NCI-H146 treated with DMSO at 0.1 percent for 48 hours (cell line): Measurements from ENCODE around the gene SNCG.
A peak's percentile ranks its signal among the peaks of the same experiment; 100 is the strongest.
"Not testable (repeated sequence)": the region's sequence is repeated elsewhere in the genome, so short reads cannot be mapped to it uniquely, and the experiment has no call there.

Source experiments
- DNase-seq: peaks from one replicate; lab custom pipeline; 2025; ENCODE audit not compliant: unreplicated experiment; lab: John Stamatoyannopoulos, UW

SNCG gene

DNA sequence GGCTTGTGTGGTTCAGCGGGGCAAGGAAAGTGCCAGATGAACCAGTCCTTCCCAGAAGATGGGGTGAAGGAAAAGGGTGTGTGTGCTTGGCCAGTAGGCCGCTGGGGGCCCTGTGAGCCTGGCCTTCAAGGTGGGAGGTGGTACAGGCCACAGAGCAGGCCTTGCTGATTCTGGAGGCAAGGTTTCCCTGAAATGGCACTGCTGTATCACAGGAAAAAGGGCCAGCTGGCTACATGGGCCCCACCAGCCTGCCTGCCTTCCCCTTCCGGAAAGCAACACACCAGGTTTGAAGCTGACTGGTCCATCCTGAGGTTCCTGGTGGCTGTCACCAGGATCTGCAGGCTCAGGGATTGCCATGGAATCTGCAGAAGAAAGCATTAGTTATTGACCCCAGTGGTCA, 13.5 kb upstream of the SNCG start:
- DNase-seq = no peak

- DNase-seq = peak; percentile 23
Measured at GRCh38 chr10:86945361-86946212, 12.8 kb upstream of the SNCG start.

DNA sequence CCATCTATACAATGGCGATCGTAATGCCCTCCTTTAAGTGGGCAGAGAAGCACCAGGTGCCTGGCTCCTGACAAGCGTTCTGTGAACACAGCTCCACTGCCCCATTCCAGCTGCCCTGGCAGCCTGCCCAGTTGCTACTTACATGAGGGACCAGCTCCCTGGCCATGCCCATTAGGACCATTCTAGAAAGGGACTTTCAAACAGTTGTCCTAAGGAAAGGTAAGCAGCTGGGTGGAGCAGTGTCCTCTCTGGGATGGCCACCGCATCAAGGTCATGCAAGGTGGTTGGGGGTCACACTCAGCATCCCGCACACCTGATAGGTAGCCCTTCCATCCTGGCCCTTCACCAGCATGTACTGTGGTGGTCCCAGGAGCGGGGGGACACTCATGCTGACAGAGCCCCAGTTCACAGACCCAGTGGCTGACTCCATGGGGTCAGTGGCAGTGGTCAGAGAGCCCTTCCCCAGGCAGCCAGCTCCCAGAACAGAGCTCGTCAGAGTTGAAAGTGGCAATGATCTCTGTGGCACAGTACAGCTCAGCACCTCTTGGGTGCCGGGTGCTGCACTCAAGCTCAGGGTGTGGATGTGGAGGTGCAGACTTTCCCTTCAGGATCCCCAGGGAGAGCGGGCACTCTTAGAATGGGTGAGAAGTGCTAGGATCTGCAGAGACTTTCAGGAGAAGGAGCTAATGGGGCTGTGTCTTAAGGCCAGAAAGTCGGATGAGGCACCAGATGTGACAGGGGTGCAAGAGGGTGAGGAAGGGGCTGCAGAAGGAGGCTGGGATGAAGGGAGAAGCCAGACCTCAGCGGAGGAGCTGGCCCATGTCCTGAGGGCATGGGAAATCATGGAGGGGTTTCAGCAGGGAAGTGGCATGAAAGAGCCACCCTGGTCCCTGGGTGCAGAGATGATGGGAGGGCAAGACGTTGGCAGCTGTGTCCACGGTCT, 11.9 kb upstream of the SNCG start:
- DNase-seq = no peak

DNA sequence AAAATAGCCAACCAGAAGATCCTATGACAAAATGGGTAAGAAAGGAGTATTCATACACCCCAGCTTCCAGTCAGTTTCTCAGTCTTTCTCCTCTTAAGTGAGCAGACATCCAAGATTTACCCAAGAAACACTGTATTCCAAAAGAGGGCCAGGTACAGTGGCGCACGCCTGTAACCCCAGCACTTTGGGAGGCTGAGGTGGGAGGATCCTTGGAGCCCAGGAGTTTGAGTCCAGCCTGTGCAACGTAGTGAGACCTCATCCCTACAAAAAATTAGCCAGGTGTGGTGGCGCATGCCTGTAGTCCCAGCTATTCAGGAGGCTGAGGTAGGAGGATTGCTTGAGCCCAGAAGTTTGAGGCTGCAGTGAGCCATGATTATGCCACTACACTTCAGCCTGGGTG, 10.6 kb upstream of the SNCG start:
- not testable (repeated sequence) for DNase-seq

- no peak for DNase-seq
Measured at GRCh38 chr10:86950349-86950748, 8.1 kb upstream of the SNCG start.

- DNase-seq = no peak
Measured at GRCh38 chr10:86951184-86951761, 7.1 kb upstream of the SNCG start.

GRCh38 chr10:86952106-86952505, 6.3 kb upstream of the SNCG start:
- DNase-seq = no peak

- DNase-seq = not testable (repeated sequence)
Measured at GRCh38 chr10:86952697-86953096, 5.7 kb upstream of the SNCG start.

DNA sequence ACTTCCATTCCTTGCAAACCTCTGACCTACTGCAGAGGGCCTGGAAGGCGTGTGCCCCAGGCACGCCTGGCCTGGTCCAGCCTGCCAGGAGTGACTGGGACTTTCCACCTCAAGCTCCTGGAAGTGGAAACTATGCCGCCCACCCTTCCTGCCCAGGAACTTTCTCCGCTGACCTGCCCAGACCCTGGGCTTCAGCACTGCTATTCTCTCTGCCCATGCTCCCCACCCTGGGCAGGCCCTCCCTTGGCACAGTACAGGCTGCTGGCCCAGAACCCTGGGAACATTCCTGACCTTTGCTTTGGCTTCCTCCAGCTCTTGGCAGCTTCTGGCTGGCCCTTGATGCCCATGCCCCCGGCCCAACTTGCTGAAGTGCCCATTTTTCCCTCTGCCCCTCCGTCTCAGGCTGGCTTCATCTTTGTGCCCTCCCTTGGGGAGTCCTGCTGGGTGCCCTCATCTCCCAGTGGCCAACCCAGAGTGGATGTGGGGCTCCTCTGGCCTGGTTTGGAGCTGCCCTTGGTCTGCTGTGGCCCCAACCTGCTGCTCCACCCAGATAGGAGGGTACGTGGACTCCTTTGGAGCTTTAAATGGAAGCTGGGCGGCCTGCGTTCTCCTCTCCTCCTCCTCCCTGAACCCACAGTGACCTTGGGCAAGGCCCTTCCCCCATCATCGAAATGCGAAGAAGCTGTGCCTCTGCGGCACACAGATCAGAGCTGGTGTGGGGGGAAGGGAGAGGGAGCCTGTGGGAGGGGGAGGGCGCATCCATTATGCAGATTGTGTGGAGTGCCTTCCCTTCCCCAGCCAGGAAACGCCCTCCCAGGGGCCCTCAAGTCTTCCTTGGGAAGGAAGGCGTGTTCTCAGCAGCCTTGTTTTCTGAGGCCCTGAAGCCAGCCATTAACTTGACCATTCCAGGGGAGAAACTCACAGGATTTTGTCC, 4.4 kb upstream of the SNCG start:
- DNase-seq = no peak

DNA sequence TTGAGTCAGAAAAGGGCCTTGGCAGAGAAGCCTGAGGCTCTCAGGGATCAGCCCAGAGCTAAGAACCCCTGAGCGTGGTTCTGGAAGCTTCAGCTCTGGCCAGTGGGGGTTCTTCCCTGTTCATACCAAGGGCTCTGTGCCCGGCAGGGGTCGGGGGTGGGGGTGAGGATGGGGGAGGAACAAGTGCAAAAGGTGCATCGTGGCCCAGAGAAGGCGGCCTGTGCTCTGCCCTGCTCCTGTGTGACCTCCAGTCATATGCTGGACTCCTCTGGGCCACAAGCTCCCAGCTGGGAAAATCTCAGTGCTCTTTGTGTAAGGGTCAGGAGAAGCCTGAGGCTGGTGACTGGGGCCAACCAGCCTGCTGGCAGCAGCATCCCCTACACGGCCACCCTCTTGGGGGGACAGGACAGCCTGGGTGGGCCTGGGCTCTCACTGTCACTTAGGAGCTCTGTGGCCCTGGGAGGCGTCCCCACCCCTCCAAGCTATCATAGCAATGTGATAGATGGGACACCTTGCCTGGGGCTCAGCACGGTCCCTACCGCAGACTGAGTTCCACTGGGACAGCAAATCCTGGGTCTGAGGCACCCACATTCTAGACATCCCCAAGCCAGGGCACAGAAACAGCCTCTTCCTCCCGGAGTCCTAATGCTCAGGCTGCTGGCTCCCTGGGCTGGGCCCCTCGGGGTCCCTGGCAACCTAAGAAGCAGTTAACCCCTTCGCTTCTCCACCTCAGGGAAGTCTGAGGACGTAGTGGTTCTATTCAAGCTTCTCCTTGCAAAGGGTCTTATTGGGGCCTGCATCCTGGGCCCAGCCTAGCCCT, 3.5 kb upstream of the SNCG start:
- no peak for DNase-seq

DNA sequence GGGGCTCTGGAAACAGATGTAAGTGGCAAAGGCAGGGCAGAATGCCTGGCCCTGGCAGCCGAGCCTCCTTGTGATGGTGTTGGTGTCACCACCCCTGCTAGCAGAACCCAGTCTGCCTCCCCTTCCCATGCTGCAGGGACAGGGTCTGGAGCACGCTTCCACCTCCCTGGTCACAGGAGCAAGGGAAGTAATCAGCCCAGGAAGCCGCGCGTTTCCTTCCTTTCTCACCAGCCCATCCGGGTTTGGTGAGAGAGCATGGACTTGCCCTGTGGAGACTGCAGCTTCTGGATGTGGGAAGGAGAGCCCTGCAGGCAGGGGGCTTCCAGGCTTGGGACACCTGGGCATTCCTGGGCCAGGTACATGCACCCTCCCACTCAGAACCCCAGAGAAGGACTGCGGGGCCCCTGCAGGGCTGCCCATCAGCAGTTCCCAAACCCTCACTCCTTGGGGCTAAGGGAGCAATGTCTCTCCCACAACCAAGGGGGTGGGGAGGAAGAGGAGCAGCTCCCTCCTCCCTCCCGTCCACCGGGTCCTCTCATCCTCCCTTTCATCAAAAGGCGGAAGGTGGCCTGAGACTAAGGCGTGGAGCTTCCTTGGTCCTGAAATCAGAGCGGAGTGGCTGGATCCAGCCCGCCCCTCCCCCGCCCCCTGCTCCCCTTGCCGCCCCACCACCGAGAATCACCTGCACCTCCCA, 2.8 kb upstream of the SNCG start:
- no peak for DNase-seq

GRCh38 chr10:86956195-86956847, 2.1 kb upstream of the SNCG start:
- no peak for DNase-seq

DNA sequence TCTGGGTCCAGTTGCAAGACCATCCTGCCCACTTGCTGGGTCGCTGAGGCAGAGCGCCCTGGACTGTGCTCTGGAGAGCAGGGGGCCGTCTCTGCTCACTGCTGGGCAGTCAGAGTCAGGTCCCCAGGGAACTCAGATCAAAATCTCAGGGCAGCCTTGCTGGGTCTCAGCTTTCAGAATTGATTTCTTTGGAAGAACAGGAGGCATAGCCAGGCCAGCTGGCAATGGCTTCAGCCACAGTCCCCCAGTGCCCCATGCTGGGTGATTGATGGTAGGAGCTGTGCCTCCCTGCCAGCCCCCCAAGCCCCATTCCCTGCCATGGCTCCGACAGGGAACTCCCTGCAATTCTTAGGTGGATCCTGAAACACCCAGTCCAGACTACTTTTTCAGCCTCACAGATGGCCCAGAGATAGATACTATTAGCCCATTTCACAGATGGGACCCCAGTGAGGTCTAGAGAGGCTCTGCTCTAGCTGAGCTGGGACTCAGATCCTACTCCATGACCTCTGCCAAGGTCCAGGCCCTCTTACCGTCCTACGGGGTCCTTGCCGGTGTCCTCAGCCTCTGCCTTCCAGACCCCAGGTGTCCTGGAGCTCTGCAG, 1.5 kb upstream of the SNCG start:
- DNase-seq = no peak

DNA sequence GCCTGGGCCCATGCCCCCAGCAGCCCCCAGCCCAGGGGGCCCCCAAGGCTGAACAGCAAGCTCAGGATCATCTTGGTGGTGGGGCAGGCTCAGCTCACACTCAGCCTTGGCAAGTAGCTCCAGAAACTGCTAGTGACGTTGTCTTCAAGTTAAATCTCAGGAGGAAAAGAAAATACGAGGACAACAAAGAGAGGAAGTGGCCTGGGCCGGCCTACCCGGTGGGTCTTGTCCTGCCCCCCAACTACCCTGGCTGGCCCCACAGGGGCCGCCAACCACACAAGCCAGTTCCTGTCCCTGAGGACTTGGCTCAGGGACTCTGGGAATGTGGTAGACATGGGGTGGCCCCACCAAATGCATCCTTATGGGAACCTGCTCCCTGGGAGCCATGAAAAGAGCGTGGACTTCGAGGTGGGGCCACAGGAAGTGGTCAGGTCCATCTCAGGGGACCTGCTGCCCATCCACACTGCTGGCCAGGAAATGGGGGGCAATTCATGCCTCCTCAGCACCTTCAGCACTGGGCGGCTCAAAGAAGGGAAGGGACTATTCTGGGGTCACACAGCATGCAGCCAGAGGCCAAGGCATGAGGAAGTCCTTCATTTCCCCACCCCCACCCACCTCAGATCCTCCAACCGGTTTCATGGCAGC, 806 bp upstream of the SNCG start, which contains the start of gene MMRN2:
TSS of gene MMRN2 (minus strand) at position 145 of the 645 bp plus-strand sequence. CDS start at position 71, 74 bp downstream.
- no peak for DNase-seq

GRCh38 chr10:86958901-86959736, 720 bp downstream of the SNCG start:
- DNase-seq = peak; percentile 3

GRCh38 chr10:86959737-86960002, 1.3 kb downstream of the SNCG start:
- DNase-seq = no peak
